HEK293T (cell line): ENCODE results near the gene SCN2B.

Source experiments
- ARNT ChIP-seq: fragments of 450-650 bp; IDR thresholded peaks from 2 replicates; pipeline ENCODE4 v1.6.1; 2017; ENCODE audit warnings: mild to moderate bottlenecking
- BHLHE40 ChIP-seq: fragments of 450-650 bp; IDR thresholded peaks from 2 replicates; pipeline ENCODE4 v1.6.1; 2016; ENCODE audit warnings: mild to moderate bottlenecking, moderate library complexity, borderline replicate concordance
- CTBP1 ChIP-seq: fragments of 450-650 bp; IDR thresholded peaks from 2 replicates; pipeline ENCODE4 v1.6.1; 2016; ENCODE audit warnings: borderline replicate concordance
- ELF4 ChIP-seq: fragments of 450-650 bp; IDR thresholded peaks from 2 replicates; pipeline ENCODE4 v1.6.1; 2017; ENCODE audit warnings: antibody characterized with exemption
- FOXK2 ChIP-seq: fragments of 450-650 bp; IDR thresholded peaks from 2 replicates; pipeline ENCODE4 v1.6.1; 2016; ENCODE audit warnings: mild to moderate bottlenecking
- L3MBTL2 ChIP-seq: fragments of 450-650 bp; conservative IDR thresholded peaks from 2 replicates; pipeline ENCODE4 v1.6.1; 2016; ENCODE audit warnings: mild to moderate bottlenecking
- LEF1 ChIP-seq: fragments of 450-650 bp; IDR thresholded peaks from 2 replicates; pipeline ENCODE4 v1.6.1; 2017; ENCODE audit warnings: mild to moderate bottlenecking, borderline replicate concordance
- PKNOX1 ChIP-seq: fragments of 450-650 bp; IDR thresholded peaks from 2 replicates; pipeline ENCODE4 v1.6.1; 2016
- SP1 ChIP-seq: fragments of 450-650 bp; IDR thresholded peaks from 2 replicates; pipeline ENCODE4 v1.6.1; 2017
- TARDBP ChIP-seq: fragments of 450-650 bp; IDR thresholded peaks from 2 replicates; pipeline ENCODE4 v1.6.1; 2016
- ZNF384 ChIP-seq: fragments of 450-650 bp; IDR thresholded peaks from 2 replicates; pipeline ENCODE4 v1.6.1; 2016

GRCh38 chr11:118143661-118144185 is 32.7 kb downstream of the SCN2B start:
- TF ChIP-seq TARDBP (no peak), LEF1 (no peak), BHLHE40 (no peak), PKNOX1 (no peak), ZNF384 (no peak), L3MBTL2 (no peak), FOXK2 (no peak), SP1 (no peak), ELF4 (no peak), CTBP1 (no peak), ARNT (no peak)
